Measurements from ENCODE around the gene DUS1L. TPM values are rescaled to one million over a fixed set of nuclear protein-coding genes. Genes with fewer than 3 reads are reported as not detected.
"Not testable (repeated sequence)": the region's sequence is repeated elsewhere in the genome, so short reads cannot be mapped to it uniquely, and the experiment has no call there.

Gene DUS1L
- polyA plus RNA-seq, 1 donor (not counting 4 experiments of a cell fraction or from before 2014, with no cell fraction given) = 49.1 TPM

DNA sequence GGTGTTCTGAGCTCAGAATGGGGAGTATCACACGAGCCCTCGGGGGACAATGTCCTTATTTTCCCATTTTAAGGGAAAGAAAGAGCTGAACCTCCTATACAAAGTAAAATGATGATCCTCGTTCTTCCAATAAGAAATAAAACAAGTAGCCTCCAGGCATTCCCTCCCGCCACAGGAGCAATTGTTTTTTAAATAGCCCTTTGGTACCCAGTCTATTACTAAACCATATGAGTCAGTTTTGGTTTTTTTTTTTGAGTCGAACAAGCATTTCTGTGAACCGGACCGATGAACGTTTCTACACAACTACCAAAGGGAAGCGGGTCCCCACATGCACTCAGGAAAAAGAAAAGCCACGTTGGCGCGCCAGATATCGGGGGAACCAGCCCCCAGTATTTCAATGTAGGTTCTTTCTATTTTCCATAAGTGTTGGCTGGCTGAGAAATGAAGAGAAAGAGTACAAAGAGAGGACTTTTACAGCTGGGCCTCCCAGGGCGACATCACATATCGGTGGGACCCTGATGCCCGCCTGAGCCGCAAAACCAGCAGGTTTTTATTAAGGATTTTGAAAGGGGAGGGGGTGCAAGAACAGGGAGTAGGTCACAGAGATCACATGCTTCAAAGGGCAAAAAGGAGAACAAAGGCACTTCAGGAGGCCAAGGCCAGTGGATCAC, 24.3 kb downstream of the DUS1L start:
- no peak for FAIRE-seq
- H2AFZ ChIP-seq (ENCODE audit: control insufficient read depth, low read length) = no peak overlapping the region
- H3K4me3 ChIP-seq (ENCODE audit: control insufficient read depth in 2 of 3, extremely low read depth in 1 of 3, insufficient read depth in 2 of 3, low read depth in 1 of 3, low read length in 3 of 3) = no peak overlapping the region
- H3K9ac ChIP-seq (ENCODE audit: control insufficient read depth, extremely low read depth, insufficient read depth, low read length) = no peak overlapping the region
- no peaks in the 10 kb centered on the region for H3K79me2 ChIP-seq (ENCODE audit: control insufficient read depth, insufficient read depth, low read length)
- H3K9me1 ChIP-seq (ENCODE audit: control insufficient read depth, extremely low read depth, insufficient read depth, low read length) = no peaks in the 10 kb centered on the region
- H3K27me3 ChIP-seq (ENCODE audit: control insufficient read depth, extremely low read depth, insufficient read depth, low read length) = no peaks in the 10 kb centered on the region
- no peaks in the 10 kb centered on the region for H3K9me3 ChIP-seq (ENCODE audit: control insufficient read depth, low read depth, low read length)
- H4K20me1 ChIP-seq (ENCODE audit: control insufficient read depth, extremely low read depth, insufficient read depth, low read length) = no peaks in the 10 kb centered on the region
- dilution Hi-C loops (cut with MboI; ENCODE audit: extremely low pct_ligation_motif_present, low sequenced_read_pairs) = no loop called here
- DNase-seq (ENCODE audit: low read depth, low spot score) = no peak
- H3K4me1 ChIP-seq (ENCODE audit: control insufficient read depth, extremely low read depth, insufficient read depth, low read length) = peaks cover 8% of the 10 kb centered on the region
- TF ChIP-seq EZH2 (IDR thresholded peaks at IDR 0.05; ENCODE audit: low read length) (no peak), CTCF (optimal IDR thresholded peaks at IDR 0.05 in 1 of 3, IDR thresholded peaks at IDR 0.05 in 1 of 3, conservative IDR thresholded peaks at IDR 0.05 in 1 of 3; ENCODE audit: extremely low read depth in 1 of 3, insufficient read depth in 2 of 3, low read length in 3 of 3) (no peak)
- H3K4me2 ChIP-seq (ENCODE audit: control insufficient read depth, extremely low read depth, insufficient read depth, low read depth, low read length) = no peak overlapping the region
- no peaks in the 10 kb centered on the region for H3K36me3 ChIP-seq (ENCODE audit: control insufficient read depth in 2 of 2, extremely low read depth in 1 of 2, insufficient read depth in 2 of 2, low read length in 2 of 2)
- no peak overlapping the region for H3K27ac ChIP-seq (ENCODE audit: control insufficient read depth, insufficient read depth, low read length)

GRCh38 chr17:82039695-82040299, 25.8 kb downstream of the DUS1L start:
- peaks cover 9% of the 10 kb centered on the region for H3K4me1 ChIP-seq (ENCODE audit: control insufficient read depth, extremely low read depth, insufficient read depth, low read length)
- no peaks in the 10 kb centered on the region for H4K20me1 ChIP-seq (ENCODE audit: control insufficient read depth, extremely low read depth, insufficient read depth, low read length)
- H3K27me3 ChIP-seq (ENCODE audit: control insufficient read depth, extremely low read depth, insufficient read depth, low read length) = no peaks in the 10 kb centered on the region
- H3K9me3 ChIP-seq (ENCODE audit: control insufficient read depth, low read depth, low read length) = no peaks in the 10 kb centered on the region
- no peaks in the 10 kb centered on the region for H3K79me2 ChIP-seq (ENCODE audit: control insufficient read depth, insufficient read depth, low read length)
- FAIRE-seq = no peak
- TF ChIP-seq CTCF (optimal IDR thresholded peaks at IDR 0.05 in 1 of 3, IDR thresholded peaks at IDR 0.05 in 1 of 3, conservative IDR thresholded peaks at IDR 0.05 in 1 of 3; ENCODE audit: extremely low read depth in 1 of 3, insufficient read depth in 2 of 3, low read length in 3 of 3) (no peak), EZH2 (IDR thresholded peaks at IDR 0.05; ENCODE audit: low read length) (no peak)
- H3K4me2 ChIP-seq (ENCODE audit: control insufficient read depth, extremely low read depth, insufficient read depth, low read depth, low read length) = no peak overlapping the region
- H3K27ac ChIP-seq (ENCODE audit: control insufficient read depth, insufficient read depth, low read length) = no peak overlapping the region
- no peak overlapping the region for H2AFZ ChIP-seq (ENCODE audit: control insufficient read depth, low read length)
- peaks cover under 1 to 4% of the 10 kb centered on the region in 2 experiments for H3K36me3 ChIP-seq (ENCODE audit: control insufficient read depth in 2 of 2, extremely low read depth in 1 of 2, insufficient read depth in 2 of 2, low read length in 2 of 2)
- dilution Hi-C loops (cut with MboI; ENCODE audit: extremely low pct_ligation_motif_present, low sequenced_read_pairs) = no loop called here
- H3K9me1 ChIP-seq (ENCODE audit: control insufficient read depth, extremely low read depth, insufficient read depth, low read length) = no peaks in the 10 kb centered on the region
- DNase-seq (ENCODE audit: low read depth, low spot score) = no peak
- H3K4me3 ChIP-seq (ENCODE audit: control insufficient read depth in 2 of 3, extremely low read depth in 1 of 3, insufficient read depth in 2 of 3, low read depth in 1 of 3, low read length in 3 of 3) = no peak overlapping the region
- H3K9ac ChIP-seq (ENCODE audit: control insufficient read depth, extremely low read depth, insufficient read depth, low read length) = no peak overlapping the region

DNA sequence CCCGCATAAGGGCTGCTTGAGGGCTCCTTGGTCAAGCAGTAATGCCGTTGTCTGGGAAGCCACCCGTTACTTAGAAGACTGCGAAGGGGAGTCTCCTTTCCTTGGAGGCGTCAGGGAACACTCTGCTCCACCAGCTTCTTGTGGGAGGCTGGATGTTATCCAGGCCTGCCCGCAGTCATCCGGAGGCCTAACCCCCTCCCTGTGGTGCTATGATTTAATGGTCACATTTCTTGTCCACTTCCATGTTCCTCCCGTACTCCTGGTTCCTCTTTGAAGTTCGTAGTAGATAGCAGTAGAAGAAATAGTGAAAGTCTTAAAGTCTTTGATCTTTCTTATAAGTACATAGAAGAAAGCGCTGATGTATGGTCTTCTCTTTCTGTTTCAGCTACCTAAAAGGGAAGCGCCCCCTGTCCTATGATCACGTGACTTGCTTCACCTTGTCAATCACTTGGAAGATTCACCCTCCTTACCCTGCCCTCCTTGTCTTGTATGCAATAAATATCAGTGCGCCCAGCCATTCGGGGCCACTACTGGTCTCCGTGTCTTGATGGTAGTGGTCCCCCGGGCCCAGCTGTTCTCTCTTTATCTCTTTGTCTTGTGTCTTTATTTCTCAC, 26.7 kb downstream of the DUS1L start:
- H3K4me1 ChIP-seq (ENCODE audit: control insufficient read depth, extremely low read depth, insufficient read depth, low read length); H4K20me1 ChIP-seq (ENCODE audit: control insufficient read depth, extremely low read depth, insufficient read depth, low read length); H3K4me2 ChIP-seq (ENCODE audit: control insufficient read depth, extremely low read depth, insufficient read depth, low read depth, low read length); H3K9me3 ChIP-seq (ENCODE audit: control insufficient read depth, low read depth, low read length); H3K9me1 ChIP-seq (ENCODE audit: control insufficient read depth, extremely low read depth, insufficient read depth, low read length); dilution Hi-C loops (cut with MboI; ENCODE audit: extremely low pct_ligation_motif_present, low sequenced_read_pairs); H3K4me3 ChIP-seq (ENCODE audit: control insufficient read depth in 2 of 3, extremely low read depth in 1 of 3, insufficient read depth in 2 of 3, low read depth in 1 of 3, low read length in 3 of 3); H3K79me2 ChIP-seq (ENCODE audit: control insufficient read depth, insufficient read depth, low read length); H3K36me3 ChIP-seq (ENCODE audit: control insufficient read depth in 2 of 2, extremely low read depth in 1 of 2, insufficient read depth in 2 of 2, low read length in 2 of 2); H3K27ac ChIP-seq (ENCODE audit: control insufficient read depth, insufficient read depth, low read length); H2AFZ ChIP-seq (ENCODE audit: control insufficient read depth, low read length); DNase-seq (ENCODE audit: low read depth, low spot score); FAIRE-seq; H3K27me3 ChIP-seq (ENCODE audit: control insufficient read depth, extremely low read depth, insufficient read depth, low read length); H3K9ac ChIP-seq (ENCODE audit: control insufficient read depth, extremely low read depth, insufficient read depth, low read length): not testable (repeated sequence)

Measured in keratinocyte (primary cell).